ENCODE results near the gene CNOT10.

GRCh38 chr3:32781211-32781968 lies 96.4 kb downstream of the CNOT10 start:
- TF ChIP-seq POLR2A (IDR thresholded peaks at IDR 0.05; ENCODE audit: extremely low read depth, insufficient read length) (no peak), CTCF (IDR thresholded peaks at IDR 0.05; ENCODE audit: low read depth, low read length) (peak; percentile 75)

All from NB4 (cell line).